Measurements from ENCODE around the gene CALD1. TPM values are rescaled to one million over a fixed set of nuclear protein-coding genes. Genes with fewer than 3 reads are reported as not detected.

The CALD1 gene
- total RNA-seq, 1 experiment from 2014 or later = 22.1 TPM

GRCh38 chr7:134900166-134900982 is 120.9 kb downstream of the CALD1 start:
- peaks cover 14% of the 10 kb centered on the region for H3K4me1 ChIP-seq (ENCODE audit: insufficient read depth, low read length)
- DNase-seq = no peak
- POLR2A ChIA-PET (ENCODE audit: unreplicated experiment) = no interaction called here
- no peak overlapping the region for H3K27ac ChIP-seq (ENCODE audit: low read length)
- no peaks in the 10 kb centered on the region for H3K9me2 ChIP-seq (replicated peaks; ENCODE audit: low read length)
- H3K36me3 ChIP-seq (ENCODE audit: low read depth, low read length) = peaks cover 19% of the 10 kb centered on the region
- CTCF ChIA-PET = no interaction called here
- no TSS peak for BruUV-seq (replicated peaks)
- no peak overlapping the region for H3K4me3 ChIP-seq (ENCODE audit: low read length)
- H3K27me3 ChIP-seq (ENCODE audit: low read length) = no peaks in the 10 kb centered on the region
- H3K9ac ChIP-seq (ENCODE audit: low read length) = no peak overlapping the region
- ATAC-seq = no peak
- peaks cover 5% of the 10 kb centered on the region; the same call in 1 of the 2 replicates for H4K20me1 ChIP-seq (ENCODE audit: low read length)
- TF ChIP-seq EZH2phosphoT487 (IDR thresholded peaks at IDR 0.05; ENCODE audit: borderline replicate concordance, low read length) (no peak), CTCF (conservative IDR thresholded peaks at IDR 0.05; ENCODE audit: low read depth, low read length) (no peak), EZH2 (IDR thresholded peaks at IDR 0.05; ENCODE audit: low read length, unreplicated experiment) (no peak)
- intact Hi-C loops (cut with micrococcal nuclease) = no loop called here
- peaks cover 25% of the 10 kb centered on the region for H3K79me2 ChIP-seq (ENCODE audit: low read length)
- H2AFZ ChIP-seq (ENCODE audit: low read length) = no peak overlapping the region
- peaks cover 8% of the 10 kb centered on the region for H3K9me3 ChIP-seq (ENCODE audit: low read length)
- peak overlapping the region; percentile 18 for H3K4me2 ChIP-seq (ENCODE audit: low read length)
- H3F3A ChIP-seq (ENCODE audit: low read length, unreplicated experiment) = no peaks in the 10 kb centered on the region

GRCh38 chr7:134901389-134902020 is 122.1 kb downstream of the CALD1 start:
- DNase-seq (no peak), ATAC-seq (no peak)
- BruUV-seq (replicated peaks) = no TSS peak

More at GRCh38 chr7:134901389-134902020, 122.1 kb downstream of the CALD1 start:
- no peaks in the 10 kb centered on the region for H3K9me2 ChIP-seq (replicated peaks; ENCODE audit: low read length)
- no peak overlapping the region for H3K4me3 ChIP-seq (ENCODE audit: low read length)
- H3K9me3 ChIP-seq (ENCODE audit: low read length) = peaks cover 5% of the 10 kb centered on the region
- POLR2A ChIA-PET (ENCODE audit: unreplicated experiment) = no interaction called here
- H3K79me2 ChIP-seq (ENCODE audit: low read length) = peaks cover 16% of the 10 kb centered on the region
- no peaks in the 10 kb centered on the region for H3K27me3 ChIP-seq (ENCODE audit: low read length)
- H3K27ac ChIP-seq (ENCODE audit: low read length) = no peak overlapping the region
- intact Hi-C loops (cut with micrococcal nuclease) = no loop called here
- no peak overlapping the region for H3K4me2 ChIP-seq (ENCODE audit: low read length)
- H3K4me1 ChIP-seq (ENCODE audit: insufficient read depth, low read length) = peaks cover 14% of the 10 kb centered on the region
- peaks cover 7% of the 10 kb centered on the region for H3K36me3 ChIP-seq (ENCODE audit: low read depth, low read length)
- H2AFZ ChIP-seq (ENCODE audit: low read length) = no peak overlapping the region
- CTCF ChIA-PET = no interaction called here
- TF ChIP-seq EZH2 (IDR thresholded peaks at IDR 0.05; ENCODE audit: low read length, unreplicated experiment) (no peak), EZH2phosphoT487 (IDR thresholded peaks at IDR 0.05; ENCODE audit: borderline replicate concordance, low read length) (no peak), CTCF (conservative IDR thresholded peaks at IDR 0.05; ENCODE audit: low read depth, low read length) (no peak)
- no peak overlapping the region for H3K9ac ChIP-seq (ENCODE audit: low read length)
- H4K20me1 ChIP-seq (ENCODE audit: low read length) = peaks cover 5% of the 10 kb centered on the region; the same call in 1 of the 2 replicates
- no peaks in the 10 kb centered on the region for H3F3A ChIP-seq (ENCODE audit: low read length, unreplicated experiment)

Measured in PC-3 (cell line).